Neural cell (in vitro differentiated cells): ENCODE results near the gene GAST. TPM values are rescaled to one million over a fixed set of nuclear protein-coding genes. Genes with fewer than 3 reads are reported as not detected.

Source experiments
- H2AFZ ChIP-seq: fragments of 200-600, 300-800 bp; sonication (generic), shearing (Covaris generic); 2 replicates; pipeline ENCODE4 v1.6.0; 2014; ENCODE audit warnings: low read depth, mild to moderate bottlenecking, antibody characterized with exemption, low read length, moderate library complexity
- H3F3A ChIP-seq: fragments of 200-600 bp; shearing (Covaris generic); 2 replicates; pipeline ENCODE4 v1.6.1; 2016; ENCODE audit warnings: mild to moderate bottlenecking, moderate library complexity, mixed read lengths, antibody characterized with exemption, low read length; ENCODE audit not compliant: insufficient read depth, poor library complexity, severe bottlenecking
- H3K27ac ChIP-seq: fragments of 200-600, 300-800 bp; sonication (generic), shearing (Covaris generic); 2 replicates; pipeline ENCODE4 v1.5.1; 2014; ENCODE audit warnings: mild to moderate bottlenecking, low read length, moderate library complexity
- H3K27me3 ChIP-seq: fragments of 300-800, 200-600 bp; sonication (generic), shearing (Covaris generic); 2 replicates; pipeline ENCODE4 v1.6.0; 2014; ENCODE audit warnings: mild to moderate bottlenecking, low read depth, low read length, moderate library complexity; ENCODE audit not compliant: insufficient read depth
- H3K36me3 ChIP-seq: fragments of 300-800, 200-600 bp; sonication (generic), shearing (Covaris generic); 2 replicates; pipeline ENCODE4 v1.5.1; 2014; ENCODE audit warnings: mild to moderate bottlenecking, antibody characterized with exemption, low read length, moderate library complexity; ENCODE audit not compliant: insufficient read depth
- H3K4me2 ChIP-seq: fragments of 300-800, 200-600 bp; sonication (generic), shearing (Covaris generic); 2 replicates; pipeline ENCODE4 v1.6.0; 2014; ENCODE audit warnings: mild to moderate bottlenecking, low read length
- H3K4me3 ChIP-seq: fragments of 300-800, 200-600 bp; sonication (generic), shearing (Covaris generic); 2 replicates; pipeline ENCODE4 v1.5.1; 2014; ENCODE audit warnings: mild to moderate bottlenecking, low read length, moderate library complexity
- H3K79me2 ChIP-seq: fragments of 200-600 bp; shearing (Covaris generic); replicated peaks from 2 replicates; pipeline ENCODE4 v1.6.0; 2014; ENCODE audit warnings: mild to moderate bottlenecking, low read length, moderate library complexity; ENCODE audit not compliant: insufficient read depth
- H3K9ac ChIP-seq: fragments of 300-800, 200-600 bp; sonication (generic), shearing (Covaris generic); 2 replicates; pipeline ENCODE4 v1.6.1; 2016; ENCODE audit warnings: mild to moderate bottlenecking, low read length, mixed read lengths
- H3K9me2 ChIP-seq: fragments of 200-600 bp; shearing (Covaris generic); 2 replicates; pipeline ENCODE4 v1.6.1; 2016; ENCODE audit warnings: mild to moderate bottlenecking, low read length, mixed read lengths; ENCODE audit not compliant: insufficient read depth
- H3K9me3 ChIP-seq: fragments of 200-600, 300-800 bp; sonication (generic), shearing (Covaris generic); 2 replicates; pipeline ENCODE4 v1.6.1; 2016; ENCODE audit warnings: mild to moderate bottlenecking, mixed run types, low read length, moderate library complexity, mixed read lengths
- H4K20me1 ChIP-seq: fragments of 200-600 bp; shearing (Covaris generic); 2 replicates; pipeline ENCODE4 v1.6.1; 2016; ENCODE audit warnings: mild to moderate bottlenecking, mixed run types; ENCODE audit not compliant: insufficient read depth
- CTCF ChIP-seq: fragments of 450-650 bp; IDR thresholded peaks from 2 replicates; pipeline ENCODE4 v1.5.1; 2014; ENCODE audit warnings: antibody characterized with exemption, mild to moderate bottlenecking, moderate library complexity; ENCODE audit not compliant: poor library complexity, severe bottlenecking
- EP300 ChIP-seq: fragments of 450-650 bp; conservative IDR thresholded peaks from 2 replicates; pipeline ENCODE4 v1.6.1; 2014; ENCODE audit warnings: antibody characterized with exemption, mild to moderate bottlenecking, moderate library complexity; ENCODE audit not compliant: poor library complexity, severe bottlenecking
- EZH2 ChIP-seq: fragments of 200-600, 300-800 bp; shearing (Covaris generic), sonication (generic); IDR thresholded peaks from 2 replicates; pipeline ENCODE4 v1.6.1; 2014; ENCODE audit warnings: antibody characterized with exemption, low read length, borderline replicate concordance, mild to moderate bottlenecking; ENCODE audit not compliant: insufficient read depth, poor library complexity, severe bottlenecking
- MXI1 ChIP-seq: fragments of 450-650 bp; conservative IDR thresholded peaks from 2 replicates; pipeline ENCODE4 v1.6.1; 2014; ENCODE audit warnings: antibody characterized with exemption, mild to moderate bottlenecking; ENCODE audit not compliant: poor library complexity, severe bottlenecking
- POLR2AphosphoS5 ChIP-seq: IDR thresholded peaks from 2 replicates; pipeline ENCODE4 v1.6.1; 2012
- RAD21 ChIP-seq: fragments of 450-650 bp; conservative IDR thresholded peaks from 2 replicates; pipeline ENCODE4 v1.6.1; 2014; ENCODE audit warnings: antibody characterized with exemption, mild to moderate bottlenecking, moderate library complexity
- REST ChIP-seq: IDR thresholded peaks from 2 replicates; pipeline ENCODE4 v1.6.1; 2012; ENCODE audit warnings: borderline replicate concordance
- SMC3 ChIP-seq: fragments of 450-650 bp; conservative IDR thresholded peaks from 2 replicates; pipeline ENCODE4 v1.6.1; 2014; ENCODE audit warnings: antibody characterized with exemption, mild to moderate bottlenecking, moderate library complexity; ENCODE audit not compliant: poor library complexity
- TAF1 ChIP-seq: IDR thresholded peaks from 2 replicates; pipeline ENCODE4 v1.6.1; 2012; ENCODE audit warnings: low read depth
- polyA plus RNA-seq: library from polyadenylated mRNA; depleted of rRNA; stranded (reverse); fragments of >200 nt; gene quantifications from 2 replicates; pipeline ENCODE4 v1.2.3, GENCODE V29; 2014

The GAST gene
- polyA plus RNA-seq, 1 donor from 2014 or later = not detected

- H3K27me3 ChIP-seq = peaks cover 24% of the 10 kb centered on the region
- TF ChIP-seq EP300 (no peak), CTCF (no peak), RAD21 (no peak), MXI1 (no peak), REST (no peak), POLR2AphosphoS5 (no peak), EZH2 (no peak), TAF1 (no peak), SMC3 (no peak)
- no peaks in the 10 kb centered on the region for H4K20me1 ChIP-seq
- H2AFZ ChIP-seq = no peak overlapping the region
- no peak overlapping the region for H3K27ac ChIP-seq
- H3K9ac ChIP-seq = no peak overlapping the region
- H3K4me3 ChIP-seq = no peak overlapping the region
- no peaks in the 10 kb centered on the region for H3K9me2 ChIP-seq
- no peak overlapping the region for H3K4me2 ChIP-seq
- H3K9me3 ChIP-seq = no peaks in the 10 kb centered on the region
- H3K36me3 ChIP-seq = no peaks in the 10 kb centered on the region
- no peaks in the 10 kb centered on the region for H3K79me2 ChIP-seq
- H3F3A ChIP-seq = no peaks in the 10 kb centered on the region
These were observed 28.4 kb downstream of the GAST start for GRCh38 chr17:41740506-41740905.

GRCh38 chr17:41741709-41742108 is 29.6 kb downstream of the GAST start:
- H2AFZ ChIP-seq = no peak overlapping the region
- no peaks in the 10 kb centered on the region for H3K36me3 ChIP-seq
- H3K4me3 ChIP-seq = no peak overlapping the region
- no peaks in the 10 kb centered on the region for H4K20me1 ChIP-seq
- H3K27me3 ChIP-seq = peaks cover 12% of the 10 kb centered on the region
- H3K79me2 ChIP-seq = no peaks in the 10 kb centered on the region
- H3K9me2 ChIP-seq = no peaks in the 10 kb centered on the region
- H3K9ac ChIP-seq = no peak overlapping the region
- H3K9me3 ChIP-seq = no peaks in the 10 kb centered on the region
- no peak for TF ChIP-seq SMC3
- no peak for TF ChIP-seq RAD21
- no peak for TF ChIP-seq CTCF
- no peak for TF ChIP-seq POLR2AphosphoS5
- TF ChIP-seq MXI1 = no peak
- TF ChIP-seq EZH2 = no peak
- TF ChIP-seq REST = no peak
- TF ChIP-seq EP300 = no peak
- no peak for TF ChIP-seq TAF1
- no peak overlapping the region for H3K27ac ChIP-seq
- H3F3A ChIP-seq = no peaks in the 10 kb centered on the region
- H3K4me2 ChIP-seq = no peak overlapping the region
